GM19395 (cell line): ENCODE measurements around the gene SARS2.
"Not testable (repeated sequence)": the region's sequence is repeated elsewhere in the genome, so short reads cannot be mapped to it uniquely, and the experiment has no call there.

ENCODE experiments used
- ATAC-seq: cut with Tn5 transposase; IDR thresholded peaks from one replicate; pipeline ENCODE4 v1.9.1; 2021; ENCODE audit warnings: mild to moderate bottlenecking, moderate library complexity; ENCODE audit not compliant: unreplicated experiment

SARS2 gene

GRCh38 chr19:38946229-38947010 lies 15.9 kb upstream of the SARS2 start:
- no peak for ATAC-seq

- ATAC-seq: no peak
These were observed 15.1 kb upstream of the SARS2 start for GRCh38 chr19:38945562-38946228.

- no peak for ATAC-seq
These were observed 14.5 kb upstream of the SARS2 start for GRCh38 chr19:38944981-38945506.

- ATAC-seq: no peak
These were observed 12.1 kb upstream of the SARS2 start for GRCh38 chr19:38942471-38943181.

GRCh38 chr19:38941979-38942378 lies 11.4 kb upstream of the SARS2 start:
- ATAC-seq: no peak

GRCh38 chr19:38941466-38941865 lies 10.9 kb upstream of the SARS2 start:
- ATAC-seq: not testable (repeated sequence)

GRCh38 chr19:38939957-38940356 lies 9.4 kb upstream of the SARS2 start:
- ATAC-seq: no peak

GRCh38 chr19:38933544-38933943 lies 3.0 kb upstream of the SARS2 start:
- ATAC-seq: no peak

- ATAC-seq: no peak
These were observed 2.0 kb upstream of the SARS2 start for GRCh38 chr19:38932425-38933179.

GRCh38 chr19:38931521-38931793 lies 894 bp upstream of the SARS2 start:
- ATAC-seq: no peak

- ATAC-seq: peak; percentile 90
These were observed 385 bp upstream of the SARS2 start, which contains the start of gene MRPS12 for GRCh38 chr19:38930776-38931520. MRPS12 (plus strand) TSS chr19:38930944; CDS start chr19:38931295, 351 bp downstream.

GRCh38 chr19:38928391-38929001 lies 2.1 kb downstream of the SARS2 start:
- ATAC-seq: no peak

GRCh38 chr19:38924388-38924787 lies 6.2 kb downstream of the SARS2 start:
- ATAC-seq: no peak

- no peak for ATAC-seq
These were observed 8.1 kb downstream of the SARS2 start for GRCh38 chr19:38922482-38922881.

GRCh38 chr19:38921420-38922274 lies 8.9 kb downstream of the SARS2 start:
- no peak for ATAC-seq

- no peak for ATAC-seq
These were observed 9.8 kb downstream of the SARS2 start for GRCh38 chr19:38920602-38921419.

GRCh38 chr19:38919837-38920601 lies 10.5 kb downstream of the SARS2 start:
- no peak for ATAC-seq
